ENCODE data around the gene FDX1. TPM values are rescaled to one million over a fixed set of nuclear protein-coding genes. Genes with fewer than 3 reads are reported as not detected.

The FDX1 gene
- total and polyA plus RNA-seq, 2 of the 13 experiments (the other 11 are each of a cell fraction or from before 2014, with no cell fraction given): 4.5 to 13.1 TPM

DNA sequence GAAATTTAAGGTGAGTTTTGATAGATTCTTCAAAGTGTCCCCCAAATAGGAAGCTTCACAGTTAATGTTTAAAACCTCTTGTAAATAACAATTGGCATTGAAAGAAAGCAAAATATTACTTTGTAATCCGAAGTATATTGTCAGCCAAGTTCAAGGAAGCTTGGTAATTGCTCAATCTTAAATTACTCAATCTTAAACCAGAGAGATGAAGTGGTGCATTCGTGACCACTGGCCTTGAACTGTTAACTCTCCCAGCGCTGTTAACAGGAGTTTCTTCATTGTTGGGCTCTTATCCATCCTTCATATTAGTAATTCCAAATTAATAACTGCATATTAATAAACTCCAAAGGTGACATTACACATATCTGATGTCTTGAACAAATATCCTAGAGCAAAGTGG lies 20.6 kb upstream of the FDX1 start:
- ChIA-PET POLR2A (no interaction called here), CTCF (ENCODE audit: low intra/inter-chr PET ratio, low total read pairs) (no interaction called here)
- H3K79me2 ChIP-seq (ENCODE audit: insufficient read depth, low read length): no peaks in the 10 kb centered on the region
- no peak for DNase-seq (ENCODE audit: low spot score)
- H3K4me3 ChIP-seq (replicated peaks in 1 of 3; ENCODE audit: insufficient read depth in 1 of 3, low read depth in 2 of 3, low read length in 3 of 3): no peak overlapping the region
- H3K36me3 ChIP-seq (replicated peaks in 1 of 2; ENCODE audit: control insufficient read depth in 1 of 2, insufficient read depth in 2 of 2, low read length in 2 of 2): no peaks in the 10 kb centered on the region
- no peaks in the 10 kb centered on the region for H3K9me3 ChIP-seq (ENCODE audit: low read length)
- no peak overlapping the region for H3K4me2 ChIP-seq (ENCODE audit: low read depth, low read length)
- WGBS (ENCODE audit: low lambda C conversion rate): 0% methylated on average over 3 of the region's 3 CpGs
- no peaks in the 10 kb centered on the region for H3K4me1 ChIP-seq (ENCODE audit: insufficient read depth, low read length)
- no peak for FAIRE-seq
- no peak overlapping the region for H3K27ac ChIP-seq (ENCODE audit: extremely low read length, insufficient read depth, low read length)
- no peak overlapping the region for H3K9ac ChIP-seq (ENCODE audit: insufficient read depth, low read depth, low read length)
- in situ Hi-C loops (cut with HindIII; ENCODE audit: extremely low pct_ligation_motif_present, low pct_unique_long_range_greater_than_20kb) (no loop called here), intact Hi-C loops (cut with micrococcal nuclease; ENCODE audit: unreplicated experiment) (no loop called here)
- H4K20me1 ChIP-seq (ENCODE audit: insufficient read depth, low read length): no peaks in the 10 kb centered on the region
- ATAC-seq: no peak
- BruUV-seq (replicated peaks): no TSS peak
- no peak overlapping the region for H2AFZ ChIP-seq (ENCODE audit: low read length)
- no peaks in the 10 kb centered on the region; a peak in 2 of 5 replicates for H3K27me3 ChIP-seq (ENCODE audit: control insufficient read depth in 1 of 2, insufficient read depth in 2 of 2, low read length in 2 of 2)
- TF ChIP-seq SMAD1 (CRISPR knock-in tag; IDR thresholded peaks at IDR 0.05; ENCODE audit: borderline replicate concordance, low read depth): no peak
- 0 out of 2 replicates have a peak, but pooled peaks have one; percentile 6 for TF ChIP-seq CEBPG (CRISPR knock-in tag; IDR thresholded peaks at IDR 0.05)
- peak; percentile 50; the same call in 1 of the 2 replicates for TF ChIP-seq CEBPB (IDR thresholded peaks at IDR 0.05; ENCODE audit: borderline replicate concordance, low read depth, low read length)
- TF ChIP-seq HNF4G (IDR thresholded peaks at IDR 0.05; ENCODE audit: borderline replicate concordance, low read depth, low read length): no peak
- TF ChIP-seq HNF4G (CRISPR knock-in tag; IDR thresholded peaks at IDR 0.05; ENCODE audit: borderline replicate concordance, low read depth): no peak
- no peak for TF ChIP-seq ZMYM4 (CRISPR knock-in tag; IDR thresholded peaks at IDR 0.05)
- no peak for TF ChIP-seq PRPF4 (IDR thresholded peaks at IDR 0.05; ENCODE audit: low read depth, low read length, poor library complexity, severe bottlenecking)
- 0 out of 2 replicates have a peak, but pooled peaks have one; percentile 34 for TF ChIP-seq RARA (CRISPR knock-in tag; IDR thresholded peaks at IDR 0.05)
- no peak for TF ChIP-seq TCF7L2 (IDR thresholded peaks at IDR 0.05; ENCODE audit: low read depth, low read length)
- TF ChIP-seq ZNF670 (CRISPR knock-in tag; IDR thresholded peaks at IDR 0.05; ENCODE audit: borderline replicate concordance): no peak
- no peak for TF ChIP-seq DNMT1 (CRISPR knock-in tag; IDR thresholded peaks at IDR 0.05)
- TF ChIP-seq, protein P1, sequence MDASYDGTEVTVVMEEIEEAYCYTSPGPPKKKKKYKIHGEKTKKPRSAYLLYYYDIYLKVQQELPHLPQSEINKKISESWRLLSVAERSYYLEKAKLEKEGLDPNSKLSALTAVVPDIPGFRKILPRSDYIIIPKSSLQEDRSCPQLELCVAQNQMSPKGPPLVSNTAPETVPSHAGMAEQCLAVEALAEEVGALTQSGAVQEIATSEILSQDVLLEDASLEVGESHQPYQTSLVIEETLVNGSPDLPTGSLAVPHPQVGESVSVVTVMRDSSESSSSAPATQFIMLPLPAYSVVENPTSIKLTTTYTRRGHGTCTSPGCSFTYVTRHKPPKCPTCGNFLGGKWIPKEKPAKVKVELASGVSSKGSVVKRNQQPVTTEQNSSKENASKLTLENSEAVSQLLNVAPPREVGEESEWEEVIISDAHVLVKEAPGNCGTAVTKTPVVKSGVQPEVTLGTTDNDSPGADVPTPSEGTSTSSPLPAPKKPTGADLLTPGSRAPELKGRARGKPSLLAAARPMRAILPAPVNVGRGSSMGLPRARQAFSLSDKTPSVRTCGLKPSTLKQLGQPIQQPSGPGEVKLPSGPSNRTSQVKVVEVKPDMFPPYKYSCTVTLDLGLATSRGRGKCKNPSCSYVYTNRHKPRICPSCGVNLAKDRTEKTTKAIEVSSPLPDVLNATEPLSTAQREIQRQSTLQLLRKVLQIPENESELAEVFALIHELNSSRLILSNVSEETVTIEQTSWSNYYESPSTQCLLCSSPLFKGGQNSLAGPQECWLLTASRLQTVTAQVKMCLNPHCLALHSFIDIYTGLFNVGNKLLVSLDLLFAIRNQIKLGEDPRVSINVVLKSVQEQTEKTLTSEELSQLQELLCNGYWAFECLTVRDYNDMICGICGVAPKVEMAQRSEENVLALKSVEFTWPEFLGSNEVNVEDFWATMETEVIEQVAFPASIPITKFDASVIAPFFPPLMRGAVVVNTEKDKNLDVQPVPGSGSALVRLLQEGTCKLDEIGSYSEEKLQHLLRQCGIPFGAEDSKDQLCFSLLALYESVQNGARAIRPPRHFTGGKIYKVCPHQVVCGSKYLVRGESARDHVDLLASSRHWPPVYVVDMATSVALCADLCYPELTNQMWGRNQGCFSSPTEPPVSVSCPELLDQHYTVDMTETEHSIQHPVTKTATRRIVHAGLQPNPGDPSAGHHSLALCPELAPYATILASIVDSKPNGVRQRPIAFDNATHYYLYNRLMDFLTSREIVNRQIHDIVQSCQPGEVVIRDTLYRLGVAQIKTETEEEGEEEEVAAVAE (CRISPR knock-in tag; IDR thresholded peaks at IDR 0.05; ENCODE audit: borderline replicate concordance): no peak

All from HepG2 (cell line).